Measurements from ENCODE around the gene CIAPIN1. TPM values are rescaled to one million over a fixed set of nuclear protein-coding genes. Genes with fewer than 3 reads are reported as not detected.

CIAPIN1 gene
- total and polyA plus RNA-seq, 5 donors from 2014 or later: 27.1 to 56.5 (median 50.6) TPM

DNA sequence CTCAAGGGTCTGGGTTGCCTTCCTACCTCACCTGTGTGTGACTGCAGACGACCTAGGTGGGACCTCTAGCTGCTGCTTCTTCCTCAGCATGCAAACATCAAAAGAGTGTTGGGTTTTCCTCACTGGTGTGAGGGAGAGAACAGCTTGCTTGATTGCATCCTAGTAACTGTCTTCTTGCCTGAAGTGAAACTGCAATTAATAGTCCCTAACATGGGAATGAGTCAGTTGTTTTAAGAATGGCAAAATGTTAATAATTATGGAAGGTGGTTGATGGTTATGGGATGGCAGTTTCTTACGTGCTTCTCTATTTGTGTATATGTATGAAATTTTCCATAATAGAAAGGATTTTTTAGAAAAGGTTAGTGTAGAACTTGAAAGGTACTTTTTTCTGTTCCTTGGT, 21.2 kb upstream of the CIAPIN1 start:
- Mint-ChIP-seq H3K27ac (no peak overlapping the region), H3K4me1 (peaks cover 8 to 34% (median 30%) of the 10 kb centered on the region in 4 donors), H3K36me3 (peaks cover 52% of the 10 kb centered on the region)

DNA sequence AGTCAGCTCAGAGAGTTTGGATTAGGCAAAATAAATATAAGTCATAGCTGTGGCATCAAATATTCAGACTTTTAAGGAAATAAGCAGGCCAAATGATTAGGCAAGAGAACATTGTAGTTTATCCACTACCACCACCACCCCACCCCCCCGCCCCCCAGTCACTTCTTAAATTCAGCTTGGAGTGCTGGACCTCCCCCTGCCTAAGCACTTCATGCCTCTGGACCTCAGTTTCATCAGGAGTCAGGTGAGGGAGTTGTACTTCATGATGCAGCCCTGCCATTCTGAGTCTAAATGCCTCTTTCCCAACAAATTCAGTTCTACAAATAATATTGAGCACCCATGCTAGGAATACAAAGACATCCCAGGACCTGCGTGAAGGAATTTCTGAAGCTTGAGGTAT, 17.3 kb upstream of the CIAPIN1 start:
- H3K4me1 Mint-ChIP-seq: peaks cover 4 to 46% (median 35%) of the 10 kb centered on the region in 4 donors
- peaks cover 56% of the 10 kb centered on the region for H3K36me3 ChIP-seq (ENCODE audit: control insufficient read depth, insufficient read depth, low read length)
- H3K4me3 Mint-ChIP-seq: peak overlapping the region; percentile 66 to 100 (median 94)
- ATAC-seq (ENCODE audit: low read depth in 2 of 2) (no peak), DNase-seq (no peak)
- H3K4me1 ChIP-seq (ENCODE audit: control insufficient read depth, insufficient read depth, low read length, poor library complexity, severe bottlenecking): peaks cover 26% of the 10 kb centered on the region
- peaks cover 55% of the 10 kb centered on the region for H3K36me3 Mint-ChIP-seq
- no peak overlapping the region for H3K27ac ChIP-seq (ENCODE audit: insufficient read depth, low read length, poor library complexity, severe bottlenecking)
- no peaks in the 10 kb centered on the region for H3K27me3 ChIP-seq (ENCODE audit: control insufficient read depth, insufficient read depth, low read length)
- H3K9me3 ChIP-seq (ENCODE audit: control insufficient read depth in 2 of 2, low read length in 2 of 2): no peaks in the 10 kb centered on the region
- no peak overlapping the region for H3K4me3 ChIP-seq (ENCODE audit: low read depth, low read length)
- H3K27me3 Mint-ChIP-seq: no peaks in the 10 kb centered on the region
- peak overlapping the region in 2 of 3 donors; percentile 57 to 98 for H3K27ac Mint-ChIP-seq
- no peaks in the 10 kb centered on the region for H3K9me3 Mint-ChIP-seq

More for the DNA sequence above, 21.2 kb upstream of the CIAPIN1 start:
- Histone ChIP-seq H3K27me3 (ENCODE audit: control insufficient read depth, insufficient read depth, low read length) (no peaks in the 10 kb centered on the region), H3K27ac (ENCODE audit: insufficient read depth, low read length, poor library complexity, severe bottlenecking) (no peak overlapping the region), H3K9me3 (ENCODE audit: control insufficient read depth in 2 of 2, low read length in 2 of 2) (no peaks in the 10 kb centered on the region), H3K4me3 (ENCODE audit: low read depth, low read length) (no peak overlapping the region), H3K4me1 (ENCODE audit: control insufficient read depth, insufficient read depth, low read length, poor library complexity, severe bottlenecking) (peaks cover 17% of the 10 kb centered on the region), H3K36me3 (ENCODE audit: control insufficient read depth, insufficient read depth, low read length) (peaks cover 69% of the 10 kb centered on the region)
- Mint-ChIP-seq H3K27me3 (no peaks in the 10 kb centered on the region), H3K4me3 (peak overlapping the region in 3 of 4 donors; percentile 15 to 33 (median 16)), H3K9me3 (peaks cover 0 to 3% (median 0%) of the 10 kb centered on the region in 7 donors)
- no peak for ATAC-seq (ENCODE audit: low read depth in 2 of 2)
- no peak for DNase-seq

DNA sequence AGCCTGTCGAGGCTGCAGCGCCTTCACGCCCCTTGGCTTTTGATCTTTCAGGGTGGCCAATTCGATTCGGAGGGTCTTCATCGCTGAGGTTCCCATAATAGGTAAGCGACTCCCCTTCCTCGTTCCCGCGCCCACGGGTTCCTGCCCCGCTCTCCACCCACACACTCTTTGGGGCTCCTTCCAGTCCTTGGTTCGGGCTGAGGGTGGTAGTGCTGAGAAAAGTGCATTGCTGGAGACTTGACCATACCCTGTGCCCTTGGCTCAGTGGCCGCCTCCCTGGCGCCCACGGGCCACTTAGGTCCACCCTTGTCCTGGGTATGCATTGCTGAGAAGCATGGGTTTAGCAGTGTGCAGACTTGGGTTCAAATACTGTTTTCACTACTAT, 15.8 kb upstream of the CIAPIN1 start:
- no peaks in the 10 kb centered on the region for H3K9me3 Mint-ChIP-seq
- no peaks in the 10 kb centered on the region for H3K27me3 Mint-ChIP-seq
- peaks cover 47% of the 10 kb centered on the region for H3K36me3 Mint-ChIP-seq
- Histone ChIP-seq H3K9me3 (ENCODE audit: control insufficient read depth in 2 of 2, low read length in 2 of 2) (no peaks in the 10 kb centered on the region), H3K4me1 (ENCODE audit: control insufficient read depth, insufficient read depth, low read length, poor library complexity, severe bottlenecking) (peaks cover 26% of the 10 kb centered on the region), H3K27me3 (ENCODE audit: control insufficient read depth, insufficient read depth, low read length) (no peaks in the 10 kb centered on the region), H3K27ac (ENCODE audit: insufficient read depth, low read length, poor library complexity, severe bottlenecking) (peak overlapping the region; percentile 73), H3K4me3 (ENCODE audit: low read depth, low read length) (peak overlapping the region; percentile 83), H3K36me3 (ENCODE audit: control insufficient read depth, insufficient read depth, low read length) (peaks cover 55% of the 10 kb centered on the region)
- H3K4me3 Mint-ChIP-seq: peak overlapping the region; percentile 88 to 100 (median 100)
- peak in 1 of 3 donors; percentile 7 for DNase-seq
- peak overlapping the region; percentile 98 to 100 (median 100) for H3K27ac Mint-ChIP-seq
- ATAC-seq (ENCODE audit: low read depth in 2 of 2): no peak
- H3K4me1 Mint-ChIP-seq: peaks cover 4 to 43% (median 32%) of the 10 kb centered on the region in 4 donors

DNA sequence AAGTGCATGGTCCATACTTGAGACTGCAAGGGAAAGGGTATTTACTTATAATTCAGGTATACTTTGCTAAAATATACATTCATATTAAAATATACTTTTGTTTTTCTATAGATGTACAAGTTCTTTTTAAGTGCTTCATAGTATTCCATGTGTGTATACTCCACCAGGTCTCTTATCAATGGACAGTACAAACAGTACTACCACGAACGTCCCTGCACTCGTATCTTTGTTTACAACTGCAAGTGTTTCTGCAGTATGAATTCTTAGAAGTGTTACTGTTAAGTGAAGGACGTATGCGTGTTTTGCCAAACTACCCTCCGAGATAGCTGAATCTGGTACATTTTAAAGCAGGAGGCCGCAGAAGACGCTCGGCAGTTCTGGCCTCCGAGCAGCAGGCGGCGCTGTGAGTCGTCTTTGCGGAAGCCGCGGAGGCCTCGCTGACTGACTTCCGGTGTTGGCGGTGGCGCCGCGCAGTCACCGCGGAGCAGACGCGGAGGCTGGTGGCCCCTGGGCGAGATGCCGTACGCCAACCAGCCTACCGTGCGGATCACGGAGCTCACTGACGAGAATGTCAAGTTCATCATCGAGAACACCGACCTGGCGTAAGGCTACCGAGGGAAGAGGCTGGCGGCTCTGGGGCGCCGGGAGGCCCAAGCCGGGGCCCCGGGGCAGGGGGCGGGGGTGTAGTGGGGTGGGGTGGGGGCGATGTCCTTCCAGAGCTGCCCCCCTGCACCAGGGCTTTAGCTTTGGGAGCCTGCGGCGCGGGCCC, 15.2 kb upstream of the CIAPIN1 start, which contains the start of gene POLR2C:
Gene POLR2C, plus strand, starts transcription at position 471 of the 769 bp plus-strand sequence. Its CDS starts 46 bp downstream, at position 517.
- H3K4me1 Mint-ChIP-seq: peaks cover 4 to 43% (median 30%) of the 10 kb centered on the region in 4 donors
- H3K27ac Mint-ChIP-seq: peak within 1 kb of the TSS; percentile 98 to 100 (median 100)
- H3K27ac ChIP-seq (ENCODE audit: insufficient read depth, low read length, poor library complexity, severe bottlenecking): peak within 1 kb of the TSS; percentile 73
- H3K36me3 ChIP-seq (ENCODE audit: control insufficient read depth, insufficient read depth, low read length): peaks cover 55% of the 10 kb centered on the region
- H3K27me3 ChIP-seq (ENCODE audit: control insufficient read depth, insufficient read depth, low read length): no peaks in the 10 kb centered on the region
- peaks cover 26% of the 10 kb centered on the region for H3K4me1 ChIP-seq (ENCODE audit: control insufficient read depth, insufficient read depth, low read length, poor library complexity, severe bottlenecking)
- H3K9me3 Mint-ChIP-seq: no peaks in the 10 kb centered on the region
- peak within 1 kb of the TSS; percentile 83 for H3K4me3 ChIP-seq (ENCODE audit: low read depth, low read length)
- peak; percentile 85 to 95 (median 91) for DNase-seq
- peaks cover 42% of the 10 kb centered on the region for H3K36me3 Mint-ChIP-seq
- H3K9me3 ChIP-seq (ENCODE audit: control insufficient read depth in 2 of 2, low read length in 2 of 2): no peaks in the 10 kb centered on the region
- peak within 1 kb of the TSS; percentile 88 to 100 (median 100) for H3K4me3 Mint-ChIP-seq
- no peaks in the 10 kb centered on the region for H3K27me3 Mint-ChIP-seq
- ATAC-seq (ENCODE audit: low read depth in 2 of 2): peak; percentile 94 to 97

DNA sequence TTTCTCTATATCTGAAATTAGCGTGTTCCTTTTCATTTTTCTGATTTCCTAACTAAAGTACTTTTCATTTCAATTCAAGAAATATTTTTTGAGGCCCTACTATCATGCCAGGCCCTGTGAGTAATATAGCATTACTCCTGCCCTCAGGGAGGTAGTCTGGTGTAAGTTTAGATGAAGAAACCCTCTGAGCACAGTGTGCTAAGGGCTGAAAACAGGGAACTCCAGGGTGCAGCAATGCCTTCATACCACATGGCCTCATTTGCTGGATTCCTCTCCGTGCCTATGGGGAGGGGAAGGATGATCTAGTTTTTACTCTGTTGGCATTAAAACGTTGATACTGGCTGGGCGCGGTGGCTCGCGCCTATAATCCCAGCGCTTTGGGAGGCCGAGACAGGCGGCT, 4.8 kb upstream of the CIAPIN1 start:
- H3K27me3 ChIP-seq (ENCODE audit: control insufficient read depth, insufficient read depth, low read length): no peaks in the 10 kb centered on the region
- Mint-ChIP-seq H3K4me1 (peaks cover 9 to 23% (median 14%) of the 10 kb centered on the region in 4 donors), H3K36me3 (peaks cover 29% of the 10 kb centered on the region), H3K9me3 (peaks cover 0 to 1% (median 0%) of the 10 kb centered on the region in 7 donors), H3K27ac (no peak overlapping the region), H3K4me3 (no peak overlapping the region), H3K27me3 (no peaks in the 10 kb centered on the region)
- no peak for ATAC-seq (ENCODE audit: low read depth in 2 of 2)
- H3K4me3 ChIP-seq (ENCODE audit: low read depth, low read length): no peak overlapping the region
- H3K4me1 ChIP-seq (ENCODE audit: control insufficient read depth, insufficient read depth, low read length, poor library complexity, severe bottlenecking): peaks cover 11% of the 10 kb centered on the region
- H3K9me3 ChIP-seq (ENCODE audit: control insufficient read depth in 2 of 2, low read length in 2 of 2): no peaks in the 10 kb centered on the region
- DNase-seq: no peak
- peaks cover 53% of the 10 kb centered on the region for H3K36me3 ChIP-seq (ENCODE audit: control insufficient read depth, insufficient read depth, low read length)
- H3K27ac ChIP-seq (ENCODE audit: insufficient read depth, low read length, poor library complexity, severe bottlenecking): no peak overlapping the region

DNA sequence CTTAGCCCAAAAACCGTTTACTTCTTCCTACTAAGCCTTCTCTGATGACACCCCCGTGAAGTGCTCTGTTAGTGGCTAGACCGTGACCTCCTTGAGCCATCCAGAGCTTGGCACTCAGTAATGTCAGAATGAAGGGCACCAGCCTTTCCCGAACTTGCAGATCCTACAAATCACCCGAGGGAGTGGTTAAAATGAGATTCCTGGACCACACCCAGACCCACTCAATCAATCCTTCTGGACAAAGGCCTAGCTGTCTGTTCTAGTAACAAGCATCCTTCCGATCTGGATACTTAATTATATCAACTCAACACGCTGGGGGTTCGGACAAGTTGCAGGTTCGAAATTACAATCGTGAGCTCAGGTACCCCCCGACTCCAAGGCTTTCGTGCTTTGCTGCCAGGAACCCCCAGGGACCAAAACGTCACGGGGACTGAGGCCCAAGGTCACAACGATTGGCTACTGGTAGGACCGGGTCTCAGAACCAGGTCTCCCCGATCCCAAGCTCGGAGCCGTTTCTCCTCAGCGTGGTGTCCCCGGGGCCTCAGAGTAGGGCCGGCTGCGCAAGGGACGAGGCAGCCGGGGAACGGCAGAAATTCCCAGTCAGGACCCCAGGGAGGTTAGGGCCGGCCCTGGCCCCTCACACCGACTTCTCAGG, 527 bp downstream of the CIAPIN1 start:
- Mint-ChIP-seq H3K27ac (peak overlapping the region; percentile 69 to 92 (median 91)), H3K36me3 (peaks cover 5% of the 10 kb centered on the region), H3K9me3 (peaks cover 0 to 1% (median 0%) of the 10 kb centered on the region in 7 donors), H3K4me3 (peak overlapping the region; percentile 92 to 98 (median 96)), H3K4me1 (peaks cover 18 to 44% (median 26%) of the 10 kb centered on the region in 4 donors), H3K27me3 (no peaks in the 10 kb centered on the region)
- Histone ChIP-seq H3K4me1 (ENCODE audit: control insufficient read depth, insufficient read depth, low read length, poor library complexity, severe bottlenecking) (peaks cover 23% of the 10 kb centered on the region), H3K4me3 (ENCODE audit: low read depth, low read length) (peak overlapping the region; percentile 83), H3K27ac (ENCODE audit: insufficient read depth, low read length, poor library complexity, severe bottlenecking) (peak overlapping the region; percentile 75), H3K9me3 (ENCODE audit: control insufficient read depth in 2 of 2, low read length in 2 of 2) (no peaks in the 10 kb centered on the region), H3K36me3 (ENCODE audit: control insufficient read depth, insufficient read depth, low read length) (peaks cover 12% of the 10 kb centered on the region), H3K27me3 (ENCODE audit: control insufficient read depth, insufficient read depth, low read length) (no peaks in the 10 kb centered on the region)
- ATAC-seq (ENCODE audit: low read depth in 2 of 2) (peak in 1 of 2 donors; percentile 4), DNase-seq (peak in 2 of 3 donors; percentile 7 to 49)

DNA sequence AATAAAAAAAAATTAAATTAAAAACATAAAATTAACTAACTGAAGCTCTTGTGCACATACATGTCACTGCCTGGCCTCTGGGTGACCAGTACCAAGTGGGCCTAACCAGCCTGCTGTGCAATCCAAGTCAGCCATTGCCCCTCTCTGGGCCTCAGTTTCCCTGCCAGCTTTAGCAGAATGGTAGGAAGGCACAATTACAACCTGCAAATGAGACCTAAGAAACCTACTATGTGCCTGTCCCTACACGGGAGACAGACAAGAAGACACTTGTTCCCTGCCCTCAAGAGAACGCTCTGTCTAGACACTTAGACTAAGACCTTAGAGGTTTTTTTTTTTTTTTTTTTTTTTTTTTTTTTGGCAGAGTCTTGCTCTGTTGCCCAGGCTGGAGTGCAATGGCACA, 1.7 kb downstream of the CIAPIN1 start:
- peak overlapping the region in 1 of 3 donors; percentile 87 for H3K27ac Mint-ChIP-seq
- H3K27me3 ChIP-seq (ENCODE audit: control insufficient read depth, insufficient read depth, low read length): no peaks in the 10 kb centered on the region
- peaks cover 18 to 44% (median 27%) of the 10 kb centered on the region in 4 donors for H3K4me1 Mint-ChIP-seq

More for the DNA sequence above, 1.7 kb downstream of the CIAPIN1 start:
- H3K4me3 Mint-ChIP-seq: peak overlapping the region in 3 of 4 donors; percentile 73 to 80 (median 73)
- H3K9me3 Mint-ChIP-seq: peaks cover 0 to 4% (median 1%) of the 10 kb centered on the region in 7 donors
- DNase-seq (no peak), ATAC-seq (ENCODE audit: low read depth in 2 of 2) (no peak)
- H3K36me3 ChIP-seq (ENCODE audit: control insufficient read depth, insufficient read depth, low read length): peaks cover 7% of the 10 kb centered on the region
- peaks cover 2 to 7% of the 10 kb centered on the region in 2 experiments for H3K9me3 ChIP-seq (ENCODE audit: control insufficient read depth in 2 of 2, low read length in 2 of 2)
- no peak overlapping the region for H3K4me3 ChIP-seq (ENCODE audit: low read depth, low read length)
- peaks cover 13% of the 10 kb centered on the region for H3K36me3 Mint-ChIP-seq
- no peaks in the 10 kb centered on the region for H3K27me3 Mint-ChIP-seq
- H3K4me1 ChIP-seq (ENCODE audit: control insufficient read depth, insufficient read depth, low read length, poor library complexity, severe bottlenecking): peaks cover 23% of the 10 kb centered on the region
- no peak overlapping the region for H3K27ac ChIP-seq (ENCODE audit: insufficient read depth, low read length, poor library complexity, severe bottlenecking)
